ENCODE results near the gene ABCD1. TPM values are rescaled to one million over a fixed set of nuclear protein-coding genes. Genes with fewer than 3 reads are reported as not detected.

ABCD1 gene
- total RNA-seq, 1 experiment from 2014 or later = 14.4 TPM

DNA sequence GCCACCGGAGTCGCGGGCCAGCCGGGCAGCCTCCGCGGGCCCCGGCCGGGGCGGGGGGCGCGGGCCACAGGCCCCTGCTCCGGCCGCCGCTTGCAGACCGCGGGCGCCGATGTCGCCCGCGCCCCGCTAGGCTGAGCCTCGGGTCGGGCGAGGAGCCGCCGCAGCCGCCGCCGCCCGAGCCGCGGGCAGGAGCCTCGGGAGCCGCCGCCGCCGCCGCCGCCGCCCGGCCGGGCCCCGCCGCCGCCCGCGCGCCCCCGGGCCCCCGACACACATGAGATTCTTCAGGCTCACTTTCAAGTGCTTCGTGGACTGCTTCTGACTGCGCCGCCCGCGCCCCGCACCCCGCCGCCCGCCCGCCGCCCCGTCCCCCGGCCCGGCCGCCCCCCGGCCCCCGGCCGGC lies 36.6 kb upstream of the ABCD1 start:
- TF ChIP-seq, protein P1, sequence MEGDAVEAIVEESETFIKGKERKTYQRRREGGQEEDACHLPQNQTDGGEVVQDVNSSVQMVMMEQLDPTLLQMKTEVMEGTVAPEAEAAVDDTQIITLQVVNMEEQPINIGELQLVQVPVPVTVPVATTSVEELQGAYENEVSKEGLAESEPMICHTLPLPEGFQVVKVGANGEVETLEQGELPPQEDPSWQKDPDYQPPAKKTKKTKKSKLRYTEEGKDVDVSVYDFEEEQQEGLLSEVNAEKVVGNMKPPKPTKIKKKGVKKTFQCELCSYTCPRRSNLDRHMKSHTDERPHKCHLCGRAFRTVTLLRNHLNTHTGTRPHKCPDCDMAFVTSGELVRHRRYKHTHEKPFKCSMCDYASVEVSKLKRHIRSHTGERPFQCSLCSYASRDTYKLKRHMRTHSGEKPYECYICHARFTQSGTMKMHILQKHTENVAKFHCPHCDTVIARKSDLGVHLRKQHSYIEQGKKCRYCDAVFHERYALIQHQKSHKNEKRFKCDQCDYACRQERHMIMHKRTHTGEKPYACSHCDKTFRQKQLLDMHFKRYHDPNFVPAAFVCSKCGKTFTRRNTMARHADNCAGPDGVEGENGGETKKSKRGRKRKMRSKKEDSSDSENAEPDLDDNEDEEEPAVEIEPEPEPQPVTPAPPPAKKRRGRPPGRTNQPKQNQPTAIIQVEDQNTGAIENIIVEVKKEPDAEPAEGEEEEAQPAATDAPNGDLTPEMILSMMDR (IDR thresholded peaks at IDR 0.05; ENCODE audit: unreplicated experiment) = no peak
- Mint-ChIP-seq H3K36me3 (ENCODE audit: insufficient read depth, unreplicated experiment) (peaks cover 33% of the 10 kb centered on the region), H3K27me3 (ENCODE audit: unreplicated experiment) (peaks cover 14% of the 10 kb centered on the region), H3K4me1 (ENCODE audit: low read depth, unreplicated experiment) (no peaks in the 10 kb centered on the region), H3K9me3 (ENCODE audit: low read depth, unreplicated experiment) (no peaks in the 10 kb centered on the region), H3K4me3 (ENCODE audit: low read depth, unreplicated experiment) (peak overlapping the region; percentile 63), H3K27ac (ENCODE audit: unreplicated experiment) (peak overlapping the region; percentile 50)
- intact Hi-C loops (cut with micrococcal nuclease; ENCODE audit: unreplicated experiment) = no loop called here
- no peak for DNase-seq
- BruUV-seq (replicated peaks) = no TSS peak
- CTCF ChIA-PET = interaction anchor here (1.9 kb wide), 1 partner anchor 21 kb away, joined by 7 read pairs; no protein-coding TSS in a partner anchor

DNA sequence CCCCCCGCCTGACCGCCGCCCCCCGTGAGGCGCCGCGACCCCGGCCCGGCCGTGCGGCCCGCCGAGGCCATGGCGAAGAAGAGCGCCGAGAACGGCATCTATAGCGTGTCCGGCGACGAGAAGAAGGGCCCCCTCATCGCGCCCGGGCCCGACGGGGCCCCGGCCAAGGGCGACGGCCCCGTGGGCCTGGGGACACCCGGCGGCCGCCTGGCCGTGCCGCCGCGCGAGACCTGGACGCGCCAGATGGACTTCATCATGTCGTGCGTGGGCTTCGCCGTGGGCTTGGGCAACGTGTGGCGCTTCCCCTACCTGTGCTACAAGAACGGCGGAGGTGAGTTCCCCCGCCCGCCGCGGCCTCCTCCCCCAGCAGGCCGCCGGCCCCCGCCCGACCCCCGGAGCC lies 36.1 kb upstream of the ABCD1 start:
- H3K4me1 Mint-ChIP-seq (ENCODE audit: low read depth, unreplicated experiment) = no peaks in the 10 kb centered on the region
- intact Hi-C loops (cut with micrococcal nuclease; ENCODE audit: unreplicated experiment) = no loop called here
- H3K9me3 Mint-ChIP-seq (ENCODE audit: low read depth, unreplicated experiment) = no peaks in the 10 kb centered on the region
- no peak overlapping the region for H3K4me3 Mint-ChIP-seq (ENCODE audit: low read depth, unreplicated experiment)
- peaks cover 38% of the 10 kb centered on the region for H3K36me3 Mint-ChIP-seq (ENCODE audit: insufficient read depth, unreplicated experiment)
- CTCF ChIA-PET = no interaction called here
- no peak overlapping the region for H3K27ac Mint-ChIP-seq (ENCODE audit: unreplicated experiment)
- BruUV-seq (replicated peaks) = no TSS peak
- peaks cover 14% of the 10 kb centered on the region for H3K27me3 Mint-ChIP-seq (ENCODE audit: unreplicated experiment)
- TF ChIP-seq, protein P1 (IDR thresholded peaks at IDR 0.05; ENCODE audit: unreplicated experiment) = no peak
- no peak for DNase-seq

DNA sequence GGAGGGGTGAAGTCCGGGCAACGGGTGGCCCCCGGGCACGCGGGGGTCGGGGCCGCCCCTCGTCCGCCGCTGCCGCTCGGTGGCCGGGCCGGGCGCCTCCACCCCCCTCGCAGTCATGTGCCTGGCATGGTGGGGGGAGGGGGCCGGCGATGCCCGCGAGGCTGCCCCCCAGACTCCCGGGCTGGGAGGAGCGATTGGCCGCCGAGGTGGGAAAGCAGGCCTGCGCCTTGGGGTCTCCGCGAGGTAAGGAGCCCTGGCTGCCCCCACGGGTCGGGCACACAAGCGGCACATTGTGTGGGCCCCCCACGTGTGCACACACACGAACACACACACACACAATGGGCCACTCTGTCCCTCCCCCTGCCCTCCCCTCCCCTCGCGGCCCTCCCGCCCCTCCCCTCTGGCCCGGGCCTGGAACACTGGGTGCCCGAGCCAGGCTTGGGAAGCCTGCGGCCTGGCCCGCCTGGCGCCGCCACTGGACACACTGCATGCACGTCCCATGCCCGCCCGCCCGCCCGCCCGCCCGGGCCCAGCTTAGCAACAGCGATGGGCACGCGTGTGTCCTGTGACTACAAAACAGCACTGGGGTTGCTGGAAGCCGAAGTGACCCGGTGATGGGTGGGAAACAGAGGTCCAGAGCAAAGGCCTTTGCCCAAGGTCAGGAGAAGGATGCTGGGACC lies 35.6 kb upstream of the ABCD1 start:
- Mint-ChIP-seq H3K9me3 (ENCODE audit: low read depth, unreplicated experiment) (no peaks in the 10 kb centered on the region), H3K27me3 (ENCODE audit: unreplicated experiment) (peaks cover 14% of the 10 kb centered on the region), H3K27ac (ENCODE audit: unreplicated experiment) (no peak overlapping the region), H3K36me3 (ENCODE audit: insufficient read depth, unreplicated experiment) (peaks cover 42% of the 10 kb centered on the region), H3K4me3 (ENCODE audit: low read depth, unreplicated experiment) (peak overlapping the region; percentile 26), H3K4me1 (ENCODE audit: low read depth, unreplicated experiment) (no peaks in the 10 kb centered on the region)
- TF ChIP-seq, protein P1 (IDR thresholded peaks at IDR 0.05; ENCODE audit: unreplicated experiment) = no peak
- CTCF ChIA-PET = no interaction called here
- DNase-seq = no peak
- BruUV-seq (replicated peaks) = no TSS peak
- intact Hi-C loops (cut with micrococcal nuclease; ENCODE audit: unreplicated experiment) = no loop called here

DNA sequence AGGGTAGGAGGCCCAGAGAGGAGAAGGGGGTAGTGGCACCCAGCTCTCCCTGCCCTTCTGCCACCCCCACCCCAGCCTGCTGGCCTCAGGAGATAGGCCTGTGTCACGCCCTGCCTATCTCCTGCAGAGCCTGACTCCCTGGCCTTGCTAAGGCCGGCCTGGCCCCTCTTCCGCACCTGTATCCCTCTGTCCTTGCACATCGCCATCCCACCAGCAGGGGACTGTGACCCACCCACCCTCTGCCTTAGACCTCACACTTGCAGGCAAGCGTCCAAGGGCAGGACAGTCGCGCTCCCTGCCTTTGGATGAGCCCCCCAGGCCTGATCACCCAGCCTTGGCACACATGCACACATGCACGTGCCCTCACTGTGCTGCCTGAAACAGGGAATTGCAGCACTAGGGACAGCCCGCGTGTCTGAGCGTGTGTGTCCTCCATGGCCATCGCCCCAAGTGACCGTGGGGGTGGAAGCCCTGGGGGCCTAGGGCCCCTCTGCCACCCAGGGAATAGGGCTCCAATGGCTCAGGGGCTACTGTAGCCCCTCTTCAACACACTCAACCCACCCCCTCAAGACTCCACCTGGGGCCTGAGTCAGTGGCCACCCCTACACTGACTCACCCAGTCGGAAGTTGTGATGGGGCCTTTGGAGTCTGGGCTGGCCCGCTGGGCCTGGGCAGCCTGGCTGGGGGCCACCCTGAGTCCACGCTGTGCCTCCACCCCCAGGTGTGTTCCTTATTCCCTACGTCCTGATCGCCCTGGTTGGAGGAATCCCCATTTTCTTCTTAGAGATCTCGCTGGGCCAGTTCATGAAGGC lies 34.8 kb upstream of the ABCD1 start:
- H3K27me3 Mint-ChIP-seq (ENCODE audit: unreplicated experiment) = peaks cover 14% of the 10 kb centered on the region
- peak overlapping the region; percentile 36 for H3K27ac Mint-ChIP-seq (ENCODE audit: unreplicated experiment)
- DNase-seq = no peak
- H3K4me1 Mint-ChIP-seq (ENCODE audit: low read depth, unreplicated experiment) = no peaks in the 10 kb centered on the region
- CTCF ChIA-PET = no interaction called here
- H3K36me3 Mint-ChIP-seq (ENCODE audit: insufficient read depth, unreplicated experiment) = peaks cover 48% of the 10 kb centered on the region
- TF ChIP-seq, protein P1 (IDR thresholded peaks at IDR 0.05; ENCODE audit: unreplicated experiment) = peak; percentile 22
- H3K4me3 Mint-ChIP-seq (ENCODE audit: low read depth, unreplicated experiment) = peak overlapping the region; percentile 26
- no peaks in the 10 kb centered on the region for H3K9me3 Mint-ChIP-seq (ENCODE audit: low read depth, unreplicated experiment)
- TSS peak; percentile 35 for BruUV-seq (replicated peaks)
- intact Hi-C loops (cut with micrococcal nuclease; ENCODE audit: unreplicated experiment) = no loop called here

Data from Calu3 (cell line).